GM12878 (cell line): Measurements from ENCODE around the gene FGD5. TPM values are rescaled to one million over a fixed set of nuclear protein-coding genes. Genes with fewer than 3 reads are reported as not detected.

Source experiments
- ATAC-seq: fragments of 200-7000 bp; cut with Tn5 transposase; 3 replicates; pipeline ENCODE4 v1.9.1; 2020; ENCODE audit warnings: mild to moderate bottlenecking, moderate library complexity
- BruUV-seq: library from RNA; stranded (reverse); fragments of 400-500 nt; replicated peaks from 2 replicates; lab custom pipeline; 2021; lab: Mats Ljungman, UMichigan
- CTCF ChIA-PET: fragments of 300-600 bp; sonication (Branson Sonifier 250); formaldehyde crosslinking; extraction: SDS; loops from one replicate; lab custom pipeline; 2021; ENCODE audit warnings: inconsistent platforms; lab: Yijun Ruan, JAX
- POLR2A ChIA-PET: fragments of 350-600 bp; formaldehyde crosslinking; extraction: SDS; loops from one replicate; lab custom pipeline; 2021; ENCODE audit warnings: inconsistent platforms; lab: Charles Lee
- RAD21 ChIA-PET: fragments of 300-600 bp; sonication (Branson Sonifier 250); formaldehyde crosslinking; loops from one replicate; lab custom pipeline; 2023; ENCODE audit warnings: antibody characterized with exemption; ENCODE audit not compliant: unreplicated experiment; lab: Charles Lee
- SMC1A ChIA-PET: fragments of 300-600 bp; sonication (Branson Sonifier 250); formaldehyde crosslinking; loops from one replicate; lab custom pipeline; 2023; ENCODE audit not compliant: unreplicated experiment, uncharacterized antibody; lab: Charles Lee
- DNase-seq: peaks from one replicate; pipeline ENCODE4 v3.0.0-alpha.2; 2011; ENCODE audit warnings: low read depth, low spot score
- FAIRE-seq: peaks from 3 replicates; lab custom pipeline; 2011; peaks lifted over from hg19 to GRCh38; lab: Jason Lieb, UNC
- H2AFZ ChIP-seq: 2 replicates; pipeline ENCODE4 v1.6.0; 2011; ENCODE audit warnings: low read depth, low read length, control low read depth; ENCODE audit not compliant: control insufficient read depth
- H3K27ac ChIP-seq: 2 replicates; pipeline ENCODE4 v1.5.1; 2011; ENCODE audit warnings: control low read depth; ENCODE audit not compliant: control insufficient read depth, insufficient read depth
- H3K27me3 ChIP-seq, 2 experiments: replicated peaks in 1 of 2; 2 replicates each; pipeline versions ENCODE4 v1.6.0 to v1.6.1; 2011; ENCODE audit warnings: low read length in 1 of 2; ENCODE audit not compliant: control insufficient read depth in 2 of 2, insufficient read depth in 2 of 2
- H3K36me3 ChIP-seq, 2 experiments: 2 replicates each; pipeline ENCODE4 v1.5.1; 2011; ENCODE audit warnings: low read length in 1 of 2; ENCODE audit not compliant: control insufficient read depth in 2 of 2, insufficient read depth in 2 of 2
- H3K4me1 ChIP-seq: 2 replicates; pipeline ENCODE4 v1.6.1; 2011; ENCODE audit warnings: mild to moderate bottlenecking, low read length, moderate library complexity, mixed read lengths; ENCODE audit not compliant: control insufficient read depth, insufficient read depth
- H3K4me2 ChIP-seq: 2 replicates; pipeline ENCODE4 v1.6.0; 2011; ENCODE audit warnings: control low read depth; ENCODE audit not compliant: control insufficient read depth, insufficient read depth
- H3K4me3 ChIP-seq: fragments of 200-600 bp; sonication (generic); 2 replicates; pipeline ENCODE4 v1.5.1; 2016
- H3K79me2 ChIP-seq: 2 replicates; pipeline ENCODE4 v1.6.0; 2011; ENCODE audit warnings: low read length; ENCODE audit not compliant: control insufficient read depth, insufficient read depth
- H3K9ac ChIP-seq: 2 replicates; pipeline ENCODE4 v1.8.0; 2011; ENCODE audit warnings: low read length, control low read depth, mixed read lengths; ENCODE audit not compliant: control insufficient read depth, insufficient read depth
- H3K9me3 ChIP-seq: replicated peaks from 3 replicates; pipeline ENCODE4 v1.5.1; 2011; ENCODE audit warnings: mild to moderate bottlenecking, low read length; ENCODE audit not compliant: control insufficient read depth, insufficient read depth
- H4K20me1 ChIP-seq: 2 replicates; pipeline ENCODE4 v1.6.0; 2011; ENCODE audit not compliant: control insufficient read depth, insufficient read depth
- EZH2 ChIP-seq: IDR thresholded peaks from 2 replicates; pipeline ENCODE4 v1.6.1; 2012; ENCODE audit warnings: low read depth, mild to moderate bottlenecking, control low read depth, inconsistent platforms, low read length, borderline replicate concordance; ENCODE audit not compliant: control insufficient read depth
- MYB ChIP-seq: fragments of 150-350 bp; IDR thresholded peaks from 2 replicates; pipeline ENCODE4 v1.6.1; 2014; ENCODE audit warnings: mild to moderate bottlenecking, low read depth, low read length, borderline replicate concordance
- PAX5 ChIP-seq: IDR thresholded peaks from 2 replicates; pipeline ENCODE4 v1.6.1; 2011; ENCODE audit warnings: low read depth, low read length, borderline replicate concordance
- RAD21 ChIP-seq: IDR thresholded peaks from 2 replicates; pipeline ENCODE4 v1.6.1; 2011; ENCODE audit warnings: mild to moderate bottlenecking, low read depth, low read length, moderate library complexity; ENCODE audit not compliant: insufficient read depth
- RB1 ChIP-seq: fragments of 450-650 bp; formaldehyde crosslinking; IDR thresholded peaks from 2 replicates; pipeline ENCODE4 v1.6.1; 2017; ENCODE audit warnings: mild to moderate bottlenecking, borderline replicate concordance
- SPI1 ChIP-seq: IDR thresholded peaks from 2 replicates; pipeline ENCODE4 v1.6.1; 2011; ENCODE audit warnings: low read depth, mild to moderate bottlenecking, low read length, moderate library complexity, borderline replicate concordance; ENCODE audit not compliant: insufficient read depth
- SUPT20H ChIP-seq: IDR thresholded peaks from 2 replicates; pipeline ENCODE4 v1.6.1; 2011; ENCODE audit warnings: low read depth, mild to moderate bottlenecking, low read length, moderate library complexity, borderline replicate concordance; ENCODE audit not compliant: control insufficient read depth
- TBL1XR1 ChIP-seq: IDR thresholded peaks from 2 replicates; pipeline ENCODE4 v1.6.1; 2012; ENCODE audit warnings: low read depth, low read length, improper control_type of control experiment
- WGBS: methylation state at CpG from one replicate; pipeline ENCODE4 v1.1.6; 2016; ENCODE audit warnings: low lambda C conversion rate; ENCODE audit not compliant: insufficient replicate concordance, insufficient coverage; ENCODE audit errors: missing lambda C conversion rate; 5-methylcytosine and 5-hydroxymethylcytosine counted together
- in situ Hi-C: fragments of 300-500 bp; cut with MboI; formaldehyde crosslinking; loops from 9 replicates; pipeline ENCODE4 v1.14.3; 2018; ENCODE audit warnings: mixed read lengths
- intact Hi-C: fragments of 100-400 bp; cut with micrococcal nuclease; formaldehyde crosslinking; loops from one replicate; pipeline ENCODE4 v1.14.2; 2022; ENCODE audit not compliant: unreplicated experiment
- polyA plus RNA-seq, 11 experiments: library from polyadenylated mRNA; depleted of rRNA in 4 of 11; unstranded in 6 of 11; stranded (reverse) in 5 of 11; fragments of >200 nt; fragmentation: Nextera tagmentation in 4 of 11; fragmentation: Illumina TruSeq in 1 of 11; extraction: Ambion mirVana in 4 of 11; extraction: Trizol in 1 of 11; gene quantifications; 1 replicate in 1 of 11; 2 replicates in 10 of 11; pipeline versions ENCODE4 v1.2.1 to v1.2.3, GENCODE V29; 2011 to 2016; ENCODE audit warnings: inconsistent platforms in 2 of 11, missing spikeins in 2 of 11, low read depth in 1 of 11
- total RNA-seq, 4 experiments: library from RNA; depleted of rRNA in 3 of 4; stranded (reverse); fragments of >200 nt in 3 of 4; fragmentation: Illumina TruSeq in 1 of 4; extraction: Trizol in 1 of 4; gene quantifications; 2 replicates each; pipeline versions ENCODE4 v1.2.1 to v1.2.3, GENCODE V29; 2013 to 2021
- TF ChIP-seq, protein P1 (sequence below): IDR thresholded peaks from 2 replicates; pipeline ENCODE4 v1.6.1; 2011; ENCODE audit warnings: borderline replicate concordance, low read depth, mild to moderate bottlenecking, moderate library complexity, low read length; ENCODE audit not compliant: insufficient read depth, poor library complexity, severe bottlenecking
- TF ChIP-seq, protein P2 (sequence below): fragments of 150-350 bp; IDR thresholded peaks from 2 replicates; pipeline ENCODE4 v1.6.1; 2016; ENCODE audit warnings: low read depth, low read length

Gene FGD5
- total and polyA plus RNA-seq, 10 of the 15 experiments (the other 5 are each of a cell fraction or from before 2014, with no cell fraction given): 0.03 to 0.13 (median 0.11) TPM; not detected in 3

DNA sequence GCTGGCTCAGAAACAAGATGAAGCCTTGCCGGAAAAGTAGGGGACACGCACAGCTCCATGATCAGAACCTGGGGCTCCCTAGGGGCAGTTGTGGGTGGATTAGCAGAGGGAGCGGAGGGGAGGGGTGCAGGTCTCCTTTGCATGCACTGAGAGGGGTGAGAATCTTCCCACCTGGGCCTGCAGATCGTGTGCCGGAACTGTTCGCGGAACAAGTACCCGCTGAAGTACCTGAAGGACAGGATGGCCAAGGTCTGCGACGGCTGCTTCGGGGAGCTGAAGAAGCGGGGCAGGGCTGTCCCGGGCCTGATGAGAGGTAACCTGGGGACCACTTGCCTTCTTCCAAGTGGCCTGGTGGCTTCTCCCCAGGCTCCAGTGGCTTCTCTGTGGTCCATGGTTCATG, 104.1 kb downstream of the FGD5 start:
- DNase-seq: no peak
- H4K20me1 ChIP-seq: no peaks in the 10 kb centered on the region
- WGBS: 64% methylated on average over 13 of the region's 13 CpGs
- CTCF ChIA-PET: interaction anchor here (0.9 to 5.3 kb wide), 7 partner anchors 10 to 290 kb away, joined by 3 to 46 read pairs (median 3); no protein-coding TSS in a partner anchor
- no peak for FAIRE-seq
- H3K36me3 ChIP-seq: no peaks in the 10 kb centered on the region
- H3K9me3 ChIP-seq: no peaks in the 10 kb centered on the region
- SMC1A ChIA-PET: interaction anchor here (1.0 to 1.8 kb wide), 5 partner anchors 10 to 250 kb away, joined by 3 to 5 read pairs (median 4); partner anchors contain the start of gene NR2C2
- RAD21 ChIA-PET: interaction anchor here (0.9 to 4.1 kb wide), 7 partner anchors 17 to 291 kb away, joined by 3 to 47 read pairs (median 12); no protein-coding TSS in a partner anchor
- in situ Hi-C loops: loop anchor here (5.0 kb wide), 3 partner anchors 126 to 286 kb away; no protein-coding TSS in a partner anchor
- intact Hi-C loops: loop anchor here (5.0 to 10.0 kb wide), 2 partner anchors 282 to 721 kb away; partner anchors contain the start of gene CAPN7
- H3K4me3 ChIP-seq: no peak overlapping the region
- H3K79me2 ChIP-seq: no peaks in the 10 kb centered on the region
- H3K4me1 ChIP-seq: no peaks in the 10 kb centered on the region
- H3K27ac ChIP-seq: no peak overlapping the region
- no TSS peak for BruUV-seq
- no peaks in the 10 kb centered on the region for H3K27me3 ChIP-seq
- TF ChIP-seq RB1 (no peak), PAX5 (no peak), SPI1 (no peak), MYB (no peak), TBL1XR1 (no peak), SUPT20H (no peak), EZH2 (no peak), RAD21 (no peak)
- TF ChIP-seq, protein P1, sequence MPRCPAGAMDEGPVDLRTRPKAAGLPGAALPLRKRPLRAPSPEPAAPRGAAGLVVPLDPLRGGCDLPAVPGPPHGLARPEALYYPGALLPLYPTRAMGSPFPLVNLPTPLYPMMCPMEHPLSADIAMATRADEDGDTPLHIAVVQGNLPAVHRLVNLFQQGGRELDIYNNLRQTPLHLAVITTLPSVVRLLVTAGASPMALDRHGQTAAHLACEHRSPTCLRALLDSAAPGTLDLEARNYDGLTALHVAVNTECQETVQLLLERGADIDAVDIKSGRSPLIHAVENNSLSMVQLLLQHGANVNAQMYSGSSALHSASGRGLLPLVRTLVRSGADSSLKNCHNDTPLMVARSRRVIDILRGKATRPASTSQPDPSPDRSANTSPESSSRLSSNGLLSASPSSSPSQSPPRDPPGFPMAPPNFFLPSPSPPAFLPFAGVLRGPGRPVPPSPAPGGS: no peak
- TF ChIP-seq, protein P2, sequence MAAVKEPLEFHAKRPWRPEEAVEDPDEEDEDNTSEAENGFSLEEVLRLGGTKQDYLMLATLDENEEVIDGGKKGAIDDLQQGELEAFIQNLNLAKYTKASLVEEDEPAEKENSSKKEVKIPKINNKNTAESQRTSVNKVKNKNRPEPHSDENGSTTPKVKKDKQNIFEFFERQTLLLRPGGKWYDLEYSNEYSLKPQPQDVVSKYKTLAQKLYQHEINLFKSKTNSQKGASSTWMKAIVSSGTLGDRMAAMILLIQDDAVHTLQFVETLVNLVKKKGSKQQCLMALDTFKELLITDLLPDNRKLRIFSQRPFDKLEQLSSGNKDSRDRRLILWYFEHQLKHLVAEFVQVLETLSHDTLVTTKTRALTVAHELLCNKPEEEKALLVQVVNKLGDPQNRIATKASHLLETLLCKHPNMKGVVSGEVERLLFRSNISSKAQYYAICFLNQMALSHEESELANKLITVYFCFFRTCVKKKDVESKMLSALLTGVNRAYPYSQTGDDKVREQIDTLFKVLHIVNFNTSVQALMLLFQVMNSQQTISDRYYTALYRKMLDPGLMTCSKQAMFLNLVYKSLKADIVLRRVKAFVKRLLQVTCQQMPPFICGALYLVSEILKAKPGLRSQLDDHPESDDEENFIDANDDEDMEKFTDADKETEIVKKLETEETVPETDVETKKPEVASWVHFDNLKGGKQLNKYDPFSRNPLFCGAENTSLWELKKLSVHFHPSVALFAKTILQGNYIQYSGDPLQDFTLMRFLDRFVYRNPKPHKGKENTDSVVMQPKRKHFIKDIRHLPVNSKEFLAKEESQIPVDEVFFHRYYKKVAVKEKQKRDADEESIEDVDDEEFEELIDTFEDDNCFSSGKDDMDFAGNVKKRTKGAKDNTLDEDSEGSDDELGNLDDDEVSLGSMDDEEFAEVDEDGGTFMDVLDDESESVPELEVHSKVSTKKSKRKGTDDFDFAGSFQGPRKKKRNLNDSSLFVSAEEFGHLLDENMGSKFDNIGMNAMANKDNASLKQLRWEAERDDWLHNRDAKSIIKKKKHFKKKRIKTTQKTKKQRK: no peak
- no peak overlapping the region for H3K9ac ChIP-seq
- no peak overlapping the region for H3K4me2 ChIP-seq
- POLR2A ChIA-PET: no interaction called here
- ATAC-seq: no peak
- no peak overlapping the region for H2AFZ ChIP-seq
